GM18870 (cell line): ENCODE data around the gene YRDC.
"Not testable (repeated sequence)": the region's sequence is repeated elsewhere in the genome, so short reads cannot be mapped to it uniquely, and the experiment has no call there.

ENCODE experiments used
- ATAC-seq: cut with Tn5 transposase; IDR thresholded peaks from one replicate; pipeline ENCODE4 v1.9.1; 2021; ENCODE audit warnings: moderate library complexity; ENCODE audit not compliant: unreplicated experiment

Gene YRDC

GRCh38 chr1:37776946-37777516 lies 31.0 kb downstream of the YRDC start:
- no peak for ATAC-seq

GRCh38 chr1:37771440-37771839 lies 36.6 kb downstream of the YRDC start:
- not testable (repeated sequence) for ATAC-seq

GRCh38 chr1:37767488-37767887 lies 40.5 kb downstream of the YRDC start:
- ATAC-seq: no peak

- no peak for ATAC-seq
These were observed 41.9 kb downstream of the YRDC start for GRCh38 chr1:37765916-37766664.

GRCh38 chr1:37764888-37765441 lies 43.0 kb downstream of the YRDC start, which contains the start of gene EPHA10:
TSS of gene EPHA10 (minus strand) at chr1:37765120. CDS start at chr1:37765066, 54 bp downstream.
- no peak for ATAC-seq

GRCh38 chr1:37764414-37764825 lies 43.6 kb downstream of the YRDC start:
- no peak for ATAC-seq

GRCh38 chr1:37763791-37764413 lies 44.1 kb downstream of the YRDC start:
- ATAC-seq: no peak

GRCh38 chr1:37762516-37762915 lies 45.5 kb downstream of the YRDC start:
- ATAC-seq: no peak

- ATAC-seq: no peak
These were observed 46.5 kb downstream of the YRDC start for GRCh38 chr1:37761416-37762095.

- ATAC-seq: no peak
These were observed 48.6 kb downstream of the YRDC start for GRCh38 chr1:37759451-37759850.

GRCh38 chr1:37755951-37756560 lies 52.0 kb downstream of the YRDC start:
- ATAC-seq: no peak

GRCh38 chr1:37755290-37755689 lies 52.7 kb downstream of the YRDC start:
- ATAC-seq: no peak

GRCh38 chr1:37753473-37754321 lies 54.3 kb downstream of the YRDC start:
- ATAC-seq: no peak
